ENCODE results near the gene AGAP1. TPM values are rescaled to one million over a fixed set of nuclear protein-coding genes. Genes with fewer than 3 reads are reported as not detected.

Gene AGAP1
- total RNA-seq, 1 experiment from 2014 or later: 25.8 TPM

GRCh38 chr2:235811446-235812184, 317.8 kb downstream of the AGAP1 start:
- no peak overlapping the region for H3K18ac ChIP-seq (ENCODE audit: insufficient read length, low read depth, low read length)
- peaks cover 1% of the 10 kb centered on the region; the same call in 1 of the 2 replicates for H3K27me3 Mint-ChIP-seq (ENCODE audit: low read depth)
- no peak overlapping the region for H3K23ac ChIP-seq (ENCODE audit: insufficient read length, low read depth, low read length)
- whole genome bisulfite sequencing (ENCODE audit: extremely low coverage, insufficient read length, low lambda C conversion rate): no CpG with 5 or more reads among the region's 20 CpGs
- no peaks in the 10 kb centered on the region for H3K23me2 ChIP-seq (ENCODE audit: insufficient read length, low read depth, low read length, poor library complexity, severe bottlenecking)
- peaks cover 12% of the 10 kb centered on the region; the same call in 1 of the 2 replicates for H3K4me1 ChIP-seq (ENCODE audit: insufficient read depth, low read length)
- H3K4ac ChIP-seq (ENCODE audit: low read depth, low read length): no peak overlapping the region
- no peaks in the 10 kb centered on the region for H3K9me3 ChIP-seq (ENCODE audit: control insufficient read depth, low read depth, low read length)
- H3K56ac ChIP-seq (ENCODE audit: insufficient read length, low read depth, low read length): no peak overlapping the region
- H3K27ac Mint-ChIP-seq: no peak overlapping the region; a peak in 1 of 7 replicates
- no peak overlapping the region for H2AK5ac ChIP-seq (ENCODE audit: insufficient read length, low read length)
- H3K4me2 ChIP-seq (ENCODE audit: insufficient read depth, insufficient read length, low read length): no peak overlapping the region
- no peak for TF ChIP-seq CTCF (conservative IDR thresholded peaks at IDR 0.05)
- no peaks in the 10 kb centered on the region for H3K79me1 ChIP-seq (ENCODE audit: insufficient read depth, low read depth, low read length, poor library complexity, severe bottlenecking)
- no peaks in the 10 kb centered on the region for H3K79me2 ChIP-seq (ENCODE audit: insufficient read depth, low read length)
- peaks cover 28 to 31% of the 10 kb centered on the region in 2 experiments for H3K4me1 Mint-ChIP-seq
- no peak overlapping the region for H3K4me3 Mint-ChIP-seq
- peaks cover 12 to 32% (median 29%) of the 10 kb centered on the region in 3 experiments for H3K36me3 Mint-ChIP-seq (ENCODE audit: insufficient read depth in 1 of 3, low read depth in 3 of 3)
- H3K27me3 ChIP-seq (ENCODE audit: insufficient read depth, low read length): no peaks in the 10 kb centered on the region
- H4K5ac ChIP-seq (ENCODE audit: insufficient read length, low read depth, low read length): no peak overlapping the region
- no peak for DNase-seq
- no peaks in the 10 kb centered on the region for H4K20me1 ChIP-seq (ENCODE audit: control insufficient read depth, insufficient read depth, insufficient read length)
- H3K9me3 Mint-ChIP-seq: no peaks in the 10 kb centered on the region
- no peak overlapping the region for H2BK20ac ChIP-seq (ENCODE audit: low read depth, low read length, poor library complexity, severe bottlenecking)
- no peak overlapping the region for H3K9ac ChIP-seq (ENCODE audit: extremely low read depth, insufficient read length, low read length)
- H2BK5ac ChIP-seq (ENCODE audit: insufficient read length, low read length): no peak overlapping the region
- H3K27ac ChIP-seq (ENCODE audit: insufficient read length, low read depth, low read length): no peak overlapping the region
- no peak overlapping the region for H4K91ac ChIP-seq (ENCODE audit: insufficient read length, low read depth, low read length)
- no peak overlapping the region for H2BK120ac ChIP-seq (ENCODE audit: low read depth, low read length, poor library complexity, severe bottlenecking)
- no peak overlapping the region for H2BK12ac ChIP-seq (ENCODE audit: insufficient read length, low read depth, low read length)
- H4K8ac ChIP-seq (replicated peaks; ENCODE audit: insufficient read length, low read depth, low read length): no peak overlapping the region
- H3K14ac ChIP-seq (ENCODE audit: insufficient read depth, low read length): no peak overlapping the region
- H2BK15ac ChIP-seq (ENCODE audit: low read depth, low read length): no peak overlapping the region
- no peak overlapping the region for H2AFZ ChIP-seq (ENCODE audit: low read length)
- H3T11ph ChIP-seq (ENCODE audit: low read length): no peak overlapping the region

Data from H9 (cell line).